ENCODE results near the gene PLGRKT. TPM values are rescaled to one million over a fixed set of nuclear protein-coding genes. Genes with fewer than 3 reads are reported as not detected.
"Not testable (repeated sequence)": the region's sequence is repeated elsewhere in the genome, so short reads cannot be mapped to it uniquely, and the experiment has no call there.

Gene PLGRKT
- total RNA-seq, 1 experiment from 2014 or later = 19.2 TPM

DNA sequence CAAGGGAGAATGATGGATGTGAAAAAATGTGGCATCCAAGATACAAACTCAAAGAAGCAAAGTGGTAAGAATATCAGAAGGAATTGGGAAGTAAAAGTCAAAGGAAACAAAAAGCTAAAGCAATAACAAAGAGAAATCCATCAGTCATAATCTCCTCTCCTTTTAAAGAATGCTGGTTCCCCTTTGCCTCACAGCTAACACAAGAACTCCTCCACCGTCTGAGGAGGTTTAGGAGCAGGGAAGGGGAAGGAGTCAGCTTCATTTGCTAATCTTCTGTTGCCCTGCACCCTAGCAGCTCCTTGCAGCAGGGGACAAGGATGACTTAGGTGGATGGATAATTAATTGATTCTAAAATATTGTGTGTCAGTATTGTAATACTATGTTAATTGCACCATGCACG lies 29.0 kb upstream of the PLGRKT start (continued):
- no peak for TF ChIP-seq ZNF423 (CRISPR knock-in tag; IDR thresholded peaks at IDR 0.05)
- no peak for TF ChIP-seq CTCF (IDR thresholded peaks at IDR 0.05)
- no peak for TF ChIP-seq RELA (CRISPR knock-in tag; IDR thresholded peaks at IDR 0.05; ENCODE audit: borderline replicate concordance)
- TF ChIP-seq NR2C2 (CRISPR knock-in tag; IDR thresholded peaks at IDR 0.05) = no peak
- TF ChIP-seq TEAD4 (CRISPR knock-in tag; IDR thresholded peaks at IDR 0.05) = no peak
- no peak for TF ChIP-seq ZNF138 (CRISPR knock-in tag; conservative IDR thresholded peaks at IDR 0.05)
- no peak for TF ChIP-seq ESRRA (CRISPR knock-in tag; IDR thresholded peaks at IDR 0.05; ENCODE audit: borderline replicate concordance)
- no peak for TF ChIP-seq SMAD4 (CRISPR knock-in tag; IDR thresholded peaks at IDR 0.05)
- TF ChIP-seq, protein P1, sequence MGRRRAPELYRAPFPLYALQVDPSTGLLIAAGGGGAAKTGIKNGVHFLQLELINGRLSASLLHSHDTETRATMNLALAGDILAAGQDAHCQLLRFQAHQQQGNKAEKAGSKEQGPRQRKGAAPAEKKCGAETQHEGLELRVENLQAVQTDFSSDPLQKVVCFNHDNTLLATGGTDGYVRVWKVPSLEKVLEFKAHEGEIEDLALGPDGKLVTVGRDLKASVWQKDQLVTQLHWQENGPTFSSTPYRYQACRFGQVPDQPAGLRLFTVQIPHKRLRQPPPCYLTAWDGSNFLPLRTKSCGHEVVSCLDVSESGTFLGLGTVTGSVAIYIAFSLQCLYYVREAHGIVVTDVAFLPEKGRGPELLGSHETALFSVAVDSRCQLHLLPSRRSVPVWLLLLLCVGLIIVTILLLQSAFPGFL (CRISPR knock-in tag; IDR thresholded peaks at IDR 0.05; ENCODE audit: borderline replicate concordance) = no peak
- TF ChIP-seq TEAD1 (CRISPR knock-in tag; IDR thresholded peaks at IDR 0.05) = no peak
- TF ChIP-seq ZNF121 (CRISPR knock-in tag; IDR thresholded peaks at IDR 0.05) = no peak
- no peak for TF ChIP-seq ZNF396 (CRISPR knock-in tag; IDR thresholded peaks at IDR 0.05; ENCODE audit: borderline replicate concordance)
- TF ChIP-seq, protein P2, sequence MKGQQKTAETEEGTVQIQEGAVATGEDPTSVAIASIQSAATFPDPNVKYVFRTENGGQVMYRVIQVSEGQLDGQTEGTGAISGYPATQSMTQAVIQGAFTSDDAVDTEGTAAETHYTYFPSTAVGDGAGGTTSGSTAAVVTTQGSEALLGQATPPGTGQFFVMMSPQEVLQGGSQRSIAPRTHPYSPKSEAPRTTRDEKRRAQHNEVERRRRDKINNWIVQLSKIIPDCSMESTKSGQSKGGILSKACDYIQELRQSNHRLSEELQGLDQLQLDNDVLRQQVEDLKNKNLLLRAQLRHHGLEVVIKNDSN (CRISPR knock-in tag; IDR thresholded peaks at IDR 0.05) = no peak
- TF ChIP-seq JAZF1 (CRISPR knock-in tag; IDR thresholded peaks at IDR 0.05) = no peak

DNA sequence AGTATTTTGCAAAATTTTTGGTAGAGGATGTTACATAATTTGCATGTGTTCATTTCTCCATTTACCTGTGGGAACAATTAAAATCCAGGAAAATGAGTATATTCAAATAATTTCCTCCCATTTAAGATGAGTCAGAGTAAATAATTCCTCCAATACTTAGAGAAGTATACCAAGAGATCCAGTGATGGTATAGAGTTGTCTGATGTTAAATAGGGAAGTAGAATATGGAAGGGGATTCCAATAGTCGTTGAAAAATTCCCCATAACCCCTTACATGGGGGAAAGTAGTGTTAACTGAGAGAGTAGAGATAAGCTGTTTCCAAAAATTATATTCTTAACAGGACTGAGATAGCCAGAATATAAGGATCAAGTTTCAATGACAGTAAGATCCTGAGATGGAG lies 28.3 kb upstream of the PLGRKT start:
- Mint-ChIP-seq H3K4me1 (peaks cover 3% of the 10 kb centered on the region; the same call in 1 of the 2 replicates), H3K27ac (no peak overlapping the region), H3K4me3 (no peak overlapping the region), H3K27me3 (ENCODE audit: low read depth) (no peaks in the 10 kb centered on the region), H3K36me3 (no peaks in the 10 kb centered on the region), H3K9me3 (no peaks in the 10 kb centered on the region)
- TF ChIP-seq IRF2 (CRISPR knock-in tag; IDR thresholded peaks at IDR 0.05; ENCODE audit: borderline replicate concordance, low read depth) (no peak), IRF1 (CRISPR knock-in tag; IDR thresholded peaks at IDR 0.05) (no peak), ZNF263 (CRISPR knock-in tag; IDR thresholded peaks at IDR 0.05; ENCODE audit: low read depth) (no peak), CBFB (CRISPR knock-in tag; IDR thresholded peaks at IDR 0.05; ENCODE audit: low read depth) (no peak), ZNF121 (CRISPR knock-in tag; IDR thresholded peaks at IDR 0.05) (no peak)
- TF ChIP-seq, protein P3, sequence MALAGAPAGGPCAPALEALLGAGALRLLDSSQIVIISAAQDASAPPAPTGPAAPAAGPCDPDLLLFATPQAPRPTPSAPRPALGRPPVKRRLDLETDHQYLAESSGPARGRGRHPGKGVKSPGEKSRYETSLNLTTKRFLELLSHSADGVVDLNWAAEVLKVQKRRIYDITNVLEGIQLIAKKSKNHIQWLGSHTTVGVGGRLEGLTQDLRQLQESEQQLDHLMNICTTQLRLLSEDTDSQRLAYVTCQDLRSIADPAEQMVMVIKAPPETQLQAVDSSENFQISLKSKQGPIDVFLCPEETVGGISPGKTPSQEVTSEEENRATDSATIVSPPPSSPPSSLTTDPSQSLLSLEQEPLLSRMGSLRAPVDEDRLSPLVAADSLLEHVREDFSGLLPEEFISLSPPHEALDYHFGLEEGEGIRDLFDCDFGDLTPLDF (CRISPR knock-in tag; IDR thresholded peaks at IDR 0.05) = no peak
- ChIA-PET CTCF (no interaction called here), POLR2A (no interaction called here)
- DNase-seq (ENCODE audit: low spot score) (no peak), ATAC-seq (no peak)

DNA sequence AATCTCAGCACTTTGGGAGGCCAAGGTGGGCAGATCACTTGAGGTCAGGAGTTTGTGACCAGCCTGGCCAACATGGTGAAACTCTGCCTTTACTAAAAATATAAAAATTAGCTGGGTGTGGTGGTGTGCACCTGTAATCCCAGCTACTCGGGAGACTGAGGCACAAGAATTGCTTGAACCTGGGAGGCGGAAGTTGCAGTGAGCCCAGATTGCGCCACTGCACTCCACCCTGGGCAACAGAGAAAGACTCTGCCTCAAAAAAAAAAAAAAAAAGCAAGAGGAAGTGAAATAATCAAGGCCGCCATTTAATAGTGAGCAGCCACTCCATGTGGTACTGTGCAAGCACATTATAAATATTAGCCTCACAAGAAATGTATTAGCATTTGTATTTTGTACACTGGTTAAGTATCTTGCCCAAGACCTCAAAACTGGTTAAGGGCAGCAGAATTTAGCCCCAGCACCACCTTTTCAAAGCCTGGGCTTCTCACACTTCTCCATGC lies 27.2 kb upstream of the PLGRKT start:
- H3K27me3 Mint-ChIP-seq (ENCODE audit: low read depth); H3K4me3 Mint-ChIP-seq; H3K27ac Mint-ChIP-seq; H3K4me1 Mint-ChIP-seq; H3K36me3 Mint-ChIP-seq; POLR2A ChIA-PET; H3K9me3 Mint-ChIP-seq; DNase-seq (ENCODE audit: low spot score); ATAC-seq: not testable (repeated sequence)
- CTCF ChIA-PET = interaction anchor here (1.2 kb wide), 1 partner anchor 14 kb away, joined by 3 read pairs; the partner anchor contains the start of gene CD274
